A549 treated with CpdA at 1 μM for 4 hours (cell line): ENCODE measurements around the gene COX7A2L. TPM values are rescaled to one million over a fixed set of nuclear protein-coding genes. Genes with fewer than 3 reads are reported as not detected.

Experiments
- total RNA-seq: library from RNA; stranded (reverse); fragments of 200-300 nt; extraction: Qiagen RNA extraction; gene quantifications from 5 replicates; pipeline ENCODE4 v1.2.3, GENCODE V29; 2022; ENCODE audit warnings: low read depth

Gene COX7A2L
- 159 to 193 TPM (median 162 TPM) in 5 replicates for total RNA-seq

DNA sequence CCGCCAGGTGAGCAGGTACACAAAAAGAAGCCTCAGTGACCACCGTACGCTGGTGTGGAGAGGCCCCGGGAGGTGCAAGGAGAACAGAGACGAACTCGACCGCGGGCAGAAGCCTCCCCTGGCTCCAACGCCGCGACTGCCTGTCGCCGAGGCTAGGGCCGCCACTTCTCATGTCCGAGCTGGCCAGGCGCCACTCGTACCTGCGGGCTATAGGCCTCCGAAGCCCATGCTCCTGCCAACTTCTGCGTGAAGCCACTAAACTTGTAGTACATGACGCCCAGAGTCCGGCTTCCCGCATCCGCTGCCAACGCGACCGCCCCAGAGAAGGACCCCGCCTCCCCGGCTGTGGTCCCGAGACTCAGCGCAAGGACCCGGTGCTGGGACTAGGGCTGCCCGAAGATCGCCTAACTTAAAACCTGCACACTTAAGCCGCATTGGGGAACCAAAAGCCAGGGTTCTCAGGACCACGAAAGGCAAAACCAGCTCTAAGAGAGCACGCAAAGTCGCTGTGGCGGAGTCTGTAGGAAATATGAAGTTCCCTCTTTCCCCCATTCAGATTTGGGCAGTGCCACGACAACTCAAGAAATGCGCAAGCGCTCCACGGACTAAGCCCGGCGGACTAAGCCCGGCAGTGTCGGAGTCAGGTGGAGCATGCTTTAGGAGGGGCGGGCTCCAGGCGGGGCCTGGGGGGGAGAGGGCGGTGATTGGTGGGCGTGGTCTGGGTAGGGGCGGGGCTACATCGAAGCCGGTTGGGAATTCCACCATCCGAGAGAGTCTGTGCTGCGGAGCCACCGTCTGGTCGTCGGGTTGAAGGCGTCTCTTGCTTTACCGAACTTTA, at the start of gene COX7A2L:
COX7A2L (minus strand) TSS at position 328 of the 838 bp plus-strand sequence; CDS start at position 272, 56 bp downstream.

Other genes with a start within 250 kb of the COX7A2L start
- 26.1 to 34.2 TPM (median 29.0 TPM) in 5 replicates for gene EML4, start 191.9 kb downstream of the COX7A2L start, total RNA-seq
- 0.59 to 0.98 TPM (median 0.86 TPM) in 5 replicates for gene KCNG3, start 132.8 kb upstream of the COX7A2L start, total RNA-seq
- gene MTA3, start 207.4 kb upstream of the COX7A2L start, total RNA-seq = 26.7 to 39.0 TPM (median 30.2 TPM) in 5 replicates